Stimulated activated CD4-positive, alpha-beta T cell treated with anti-CD3 and anti-CD28 coated beads, TNF-alpha, amount 100 ng/mL, for 1 hour (primary cell): Measurements from ENCODE around the gene ARSK.
"Not testable (repeated sequence)": the region's sequence is repeated elsewhere in the genome, so short reads cannot be mapped to it uniquely, and the experiment has no call there.

Source experiments
- DNase-seq, 3 donors: peaks; one replicate each; pipeline ENCODE4 v3.0.0-alpha.2; 2020; ENCODE audit warnings: low read depth in 3 of 3, low spot score in 1 of 3

The ARSK gene

DNA sequence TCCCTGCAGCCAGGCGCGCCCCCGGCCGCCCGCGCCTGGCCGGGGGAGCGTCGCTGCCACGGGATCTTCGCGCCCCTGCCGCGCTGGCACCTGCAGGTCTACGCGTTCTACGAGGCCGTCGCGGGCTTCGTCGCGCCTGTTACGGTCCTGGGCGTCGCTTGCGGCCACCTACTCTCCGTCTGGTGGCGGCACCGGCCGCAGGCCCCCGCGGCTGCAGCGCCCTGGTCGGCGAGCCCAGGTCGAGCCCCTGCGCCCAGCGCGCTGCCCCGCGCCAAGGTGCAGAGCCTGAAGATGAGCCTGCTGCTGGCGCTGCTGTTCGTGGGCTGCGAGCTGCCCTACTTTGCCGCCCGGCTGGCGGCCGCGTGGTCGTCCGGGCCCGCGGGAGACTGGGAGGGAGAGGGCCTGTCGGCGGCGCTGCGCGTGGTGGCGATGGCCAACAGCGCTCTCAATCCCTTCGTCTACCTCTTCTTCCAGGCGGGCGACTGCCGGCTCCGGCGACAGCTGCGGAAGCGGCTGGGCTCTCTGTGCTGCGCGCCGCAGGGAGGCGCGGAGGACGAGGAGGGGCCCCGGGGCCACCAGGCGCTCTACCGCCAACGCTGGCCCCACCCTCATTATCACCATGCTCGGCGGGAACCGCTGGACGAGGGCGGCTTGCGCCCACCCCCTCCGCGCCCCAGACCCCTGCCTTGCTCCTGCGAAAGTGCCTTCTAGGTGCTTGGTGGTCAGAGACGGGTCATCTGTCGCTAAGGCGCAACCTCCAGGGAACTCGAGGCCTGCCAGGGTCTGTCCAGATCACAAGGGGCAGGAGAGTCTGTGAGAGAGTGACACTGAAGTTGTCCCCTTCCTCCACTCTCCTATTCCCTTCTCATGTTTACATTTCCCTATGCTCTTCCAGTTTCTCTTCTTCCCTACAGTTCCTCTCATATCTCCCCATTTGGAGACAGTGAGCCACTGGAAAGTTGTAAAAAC is 66.3 kb downstream of the ARSK start:
- peak in 2 of 3 donors; percentile 11 to 37 for DNase-seq

DNA sequence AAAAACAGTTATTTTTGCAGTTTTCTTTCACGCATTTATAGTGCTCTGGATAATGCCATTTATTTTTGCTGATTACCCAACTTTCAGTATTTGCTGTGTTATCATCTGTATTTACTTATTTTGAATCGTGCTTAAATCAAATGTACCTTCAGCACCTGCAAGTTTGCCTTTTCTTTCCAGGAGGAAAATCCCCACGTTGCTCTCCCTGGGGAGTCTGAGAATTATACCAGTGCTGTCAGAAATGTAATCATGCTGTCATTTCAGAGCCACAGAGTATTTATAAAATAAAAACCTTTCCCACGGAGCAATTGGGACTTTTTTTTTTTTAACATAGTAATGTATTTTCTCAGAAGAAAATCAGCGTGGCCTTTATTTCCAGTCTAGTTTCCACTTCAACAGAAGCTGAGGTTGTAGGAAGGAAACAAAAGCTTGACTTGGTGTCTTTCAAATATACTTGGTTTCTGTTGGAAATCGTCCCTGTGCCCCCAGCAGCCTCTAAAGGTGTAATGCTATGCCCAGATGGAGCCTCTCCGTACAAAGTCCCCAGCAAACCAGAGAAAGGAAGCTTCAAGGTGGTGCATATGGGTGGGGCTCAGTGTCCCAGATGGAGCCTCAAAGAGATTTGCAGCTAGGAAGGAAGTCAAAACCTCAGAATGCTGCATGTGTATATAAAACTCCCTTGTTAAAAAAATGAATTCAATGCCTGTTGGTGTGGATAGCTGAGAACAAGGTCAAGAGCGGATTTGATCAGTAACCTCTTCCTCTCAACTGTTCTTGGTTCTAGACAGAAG is 67.1 kb downstream of the ARSK start:
- DNase-seq, result no peak

DNA sequence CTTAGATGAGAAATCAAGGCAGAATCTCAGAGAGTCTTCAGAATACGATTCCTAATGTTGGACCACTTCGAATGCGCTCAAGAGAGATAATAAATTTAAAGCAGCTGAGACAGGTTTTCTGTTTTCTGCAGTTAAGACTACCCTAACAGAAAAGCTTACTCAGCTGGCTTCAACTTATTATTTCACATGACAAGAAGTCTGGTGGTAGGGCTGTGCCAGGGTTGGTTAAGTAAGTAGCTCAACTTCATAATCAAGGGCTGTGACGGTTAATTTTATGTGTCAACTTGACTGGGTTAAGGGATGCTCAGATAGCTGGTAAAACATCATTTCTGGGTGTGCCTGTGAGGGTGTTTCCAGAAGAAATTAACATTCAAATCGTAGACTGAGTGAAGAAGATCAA is 68.8 kb downstream of the ARSK start:
- no peak for DNase-seq

DNA sequence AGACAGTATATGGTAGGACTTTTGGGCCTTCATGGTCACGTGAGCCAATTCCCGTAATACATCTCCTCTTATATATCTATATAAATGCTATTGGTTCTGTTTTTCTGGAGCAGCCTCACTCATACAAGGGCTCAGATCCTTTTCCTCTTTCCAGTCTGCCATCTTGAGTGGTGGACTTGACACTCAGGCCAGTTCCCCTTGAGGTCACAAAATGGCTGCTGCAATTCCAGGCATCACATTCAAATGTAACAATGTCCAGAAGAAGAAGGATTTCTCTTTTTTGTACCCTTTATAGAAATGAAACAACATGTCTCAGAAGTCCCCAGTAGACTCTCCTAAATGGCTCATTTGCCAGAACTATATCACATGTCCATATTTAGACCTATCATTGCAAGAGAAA is 69.5 kb downstream of the ARSK start:
- DNase-seq, result no peak

DNA sequence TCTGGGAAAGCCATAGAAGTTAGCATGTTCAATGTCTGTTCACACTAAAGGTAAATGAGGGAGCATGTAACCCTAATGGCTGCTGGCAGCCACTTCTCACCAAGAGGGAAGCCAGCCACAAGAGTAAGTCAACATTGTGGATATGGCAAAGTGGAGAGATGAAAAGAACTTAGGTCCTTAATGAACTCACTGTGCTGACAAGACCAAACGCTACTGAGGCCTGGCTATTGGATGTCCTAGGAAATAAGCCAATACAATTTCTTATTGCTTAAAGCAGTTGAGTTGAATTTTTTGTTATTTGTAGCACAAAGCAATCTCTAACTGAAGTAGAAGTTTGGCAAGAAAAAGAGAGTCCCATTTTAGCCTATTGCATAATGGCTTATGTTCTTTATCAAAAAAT is 71.8 kb downstream of the ARSK start:
- DNase-seq, result no peak

DNA sequence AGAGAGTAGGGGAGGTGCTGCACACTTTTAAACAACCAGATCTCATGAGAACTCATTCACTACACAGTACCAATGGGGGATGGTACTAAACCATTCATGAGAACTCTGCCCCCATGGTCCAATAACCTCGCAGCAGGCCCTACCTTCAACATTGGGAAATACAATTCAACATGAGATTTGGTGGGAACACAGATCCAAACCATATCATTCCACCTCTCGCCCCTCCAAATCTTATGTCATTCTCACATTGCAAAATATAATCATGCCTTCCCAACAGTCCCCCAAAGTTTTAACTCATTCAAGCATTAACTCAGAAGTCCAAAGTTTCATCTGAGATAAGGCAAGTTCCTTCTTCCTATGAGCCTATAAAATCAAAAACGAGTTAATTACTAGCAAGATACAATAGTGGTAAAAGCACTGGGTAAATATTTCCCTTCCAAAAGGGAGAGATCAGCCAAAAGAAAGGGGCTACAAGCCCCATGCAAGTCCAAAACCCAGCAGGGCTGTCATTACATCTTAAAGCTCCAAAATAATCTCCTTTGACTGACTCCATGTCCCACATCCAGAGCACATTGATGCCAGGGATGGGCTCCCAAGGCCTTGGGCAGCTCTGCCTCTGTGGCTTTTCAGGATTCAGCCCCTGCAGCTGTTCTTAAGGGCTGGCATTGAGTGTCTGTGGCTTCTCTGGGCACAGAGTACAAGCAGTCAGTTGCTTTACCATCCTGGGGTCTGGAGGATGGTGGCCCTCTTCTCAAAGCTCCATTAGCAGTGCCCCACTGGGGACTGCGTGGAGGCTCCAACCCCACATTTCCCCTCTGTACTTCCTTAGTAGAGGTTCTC is 73.3 kb downstream of the ARSK start:
- DNase-seq, result no peak

DNA sequence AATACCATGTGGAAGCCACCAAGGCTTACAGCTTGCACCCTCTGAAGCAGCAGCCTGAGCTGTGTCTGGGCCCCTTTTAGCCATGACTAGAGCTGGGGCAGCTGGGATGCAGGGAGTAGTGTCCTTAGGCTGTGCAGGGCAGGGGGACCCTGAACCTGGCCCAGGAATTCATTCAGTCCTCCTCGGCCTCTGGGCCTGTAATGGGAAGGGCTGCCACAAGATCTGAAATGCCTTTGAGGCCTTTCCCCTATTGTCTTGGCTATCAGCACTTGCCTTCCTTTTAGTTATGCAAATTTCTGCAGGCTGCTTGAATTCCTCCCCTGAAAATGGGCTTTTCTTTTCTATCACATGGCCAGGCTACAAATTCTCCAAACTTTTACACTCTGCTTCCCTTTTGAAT is 74.0 kb downstream of the ARSK start:
- no peak for DNase-seq

DNA sequence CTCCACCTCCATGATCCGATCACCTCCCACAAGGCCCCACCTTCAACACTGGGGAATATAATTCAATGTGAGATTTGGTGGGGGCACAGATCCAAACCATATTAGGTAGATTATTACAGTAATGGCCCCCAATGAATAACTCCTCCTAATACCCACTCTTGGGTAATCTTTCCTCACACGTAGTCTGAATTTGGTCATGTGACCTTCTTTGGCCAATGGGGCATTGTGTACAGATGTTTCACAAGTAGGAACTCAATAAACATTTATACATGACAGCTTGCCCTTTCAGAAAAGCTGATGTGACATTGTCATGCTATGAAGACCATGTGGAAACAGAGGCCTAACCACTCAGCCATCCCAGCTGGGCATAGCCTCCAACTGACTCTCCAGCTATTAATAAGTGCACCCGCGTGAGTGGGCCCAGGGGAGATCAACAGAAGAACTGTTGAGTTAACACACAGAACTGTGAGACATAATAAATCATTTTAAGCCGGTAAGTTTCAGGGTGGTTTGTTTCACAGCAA is 75.6 kb downstream of the ARSK start:
- DNase-seq, result no peak

DNA sequence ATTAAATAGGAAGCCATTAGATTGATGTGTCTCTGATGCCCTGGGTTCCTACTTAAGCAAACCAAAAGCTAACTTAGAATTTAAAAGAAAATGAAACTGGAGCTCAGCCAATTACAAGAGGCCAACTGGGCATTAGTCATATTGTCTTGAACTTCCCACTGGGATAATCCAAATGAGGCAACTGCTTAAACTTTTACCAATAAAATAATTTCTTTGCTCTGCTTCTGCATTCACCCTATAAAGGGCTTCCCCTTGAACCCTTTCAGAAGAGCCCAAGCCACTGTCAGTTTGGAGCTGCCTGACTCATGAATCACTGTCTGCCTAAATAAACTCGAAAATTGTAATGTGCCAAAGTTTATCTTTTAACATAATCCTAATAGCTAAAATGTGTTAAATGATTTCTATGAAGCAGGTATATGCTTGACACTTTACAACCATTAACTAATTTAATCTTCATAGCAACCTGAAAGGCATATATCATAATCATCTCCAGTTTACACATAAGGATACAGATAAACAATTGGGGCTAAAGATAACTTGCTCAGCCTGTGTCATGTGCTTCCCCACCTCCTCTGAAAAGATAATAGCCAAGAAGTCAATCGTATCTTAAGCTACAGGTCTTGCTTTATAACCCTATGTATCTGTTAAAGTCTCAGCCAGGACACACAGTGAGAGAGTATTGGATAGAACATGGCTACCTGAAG is 76.5 kb downstream of the ARSK start:
- no peak for DNase-seq

DNA sequence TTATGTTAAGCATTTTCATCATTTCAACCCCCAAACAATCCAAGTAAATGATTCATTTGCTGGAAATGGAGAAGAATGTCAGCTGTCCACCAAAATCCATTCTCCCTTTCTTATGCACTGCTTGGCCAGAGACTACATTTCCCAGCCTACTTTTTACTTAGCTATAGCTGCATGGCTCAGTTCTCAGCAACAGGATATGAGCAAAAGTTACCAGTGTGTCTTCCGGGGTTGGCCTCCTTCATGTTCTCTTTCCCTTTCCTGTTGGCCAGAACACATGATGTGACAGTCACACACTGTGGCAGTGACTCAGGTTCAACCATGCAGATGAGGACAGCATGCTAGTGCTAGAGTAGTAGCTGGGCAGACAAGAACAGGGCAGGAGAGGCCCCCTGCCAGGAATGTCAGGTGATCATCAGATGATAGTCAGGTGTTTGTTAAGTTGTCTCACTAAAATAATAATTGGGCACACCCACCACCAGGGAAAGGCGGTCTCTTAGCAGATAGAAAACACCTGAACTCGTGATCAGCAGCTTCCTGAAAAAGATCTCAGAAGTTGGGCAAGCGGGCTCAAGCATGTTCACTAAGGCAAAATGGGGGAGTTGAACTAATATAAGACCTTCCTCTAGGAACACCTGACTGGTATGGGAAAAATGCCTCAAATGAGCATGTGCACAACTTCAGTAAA is 77.2 kb downstream of the ARSK start:
- peak; percentile 39 to 42 (median 42) for DNase-seq

DNA sequence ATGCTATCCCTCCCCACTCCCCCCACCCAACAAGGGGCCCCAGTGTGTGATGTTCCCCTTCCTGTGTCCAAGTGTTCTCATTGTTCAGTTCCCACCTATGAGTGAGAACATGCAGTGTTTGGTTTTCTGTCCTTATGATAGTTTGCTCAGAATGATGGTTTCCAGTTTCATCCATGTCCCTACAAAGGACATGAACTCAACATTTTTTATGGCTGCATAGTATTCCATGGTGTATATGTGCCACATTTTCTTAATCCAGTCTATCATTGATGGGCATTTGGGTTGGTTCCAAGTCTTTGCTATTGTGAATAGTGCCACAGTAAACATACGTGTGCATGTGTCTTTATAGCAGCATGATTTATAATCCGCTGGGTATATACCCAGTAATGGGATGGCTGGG is 78.0 kb downstream of the ARSK start:
- not testable (repeated sequence) for DNase-seq

DNA sequence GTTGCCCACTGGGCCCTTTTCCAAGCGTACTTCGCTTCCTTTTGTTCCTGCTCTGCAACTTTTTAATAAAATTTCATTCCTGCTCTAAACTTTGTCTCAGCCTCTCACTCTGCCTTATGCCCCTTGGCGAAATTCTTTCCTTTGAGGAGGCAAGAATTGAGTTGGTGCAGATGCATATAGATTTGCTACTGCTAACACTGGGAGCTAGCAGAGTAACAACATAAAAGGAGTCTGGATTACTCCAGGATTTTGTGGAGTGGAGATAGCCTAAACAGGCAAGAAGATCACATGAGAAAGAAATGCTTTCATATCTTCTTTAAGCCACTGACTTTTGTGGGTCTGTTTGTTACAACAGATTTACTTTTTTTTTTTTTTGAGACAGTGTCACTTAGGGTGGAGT is 78.8 kb downstream of the ARSK start:
- no peak for DNase-seq

DNA sequence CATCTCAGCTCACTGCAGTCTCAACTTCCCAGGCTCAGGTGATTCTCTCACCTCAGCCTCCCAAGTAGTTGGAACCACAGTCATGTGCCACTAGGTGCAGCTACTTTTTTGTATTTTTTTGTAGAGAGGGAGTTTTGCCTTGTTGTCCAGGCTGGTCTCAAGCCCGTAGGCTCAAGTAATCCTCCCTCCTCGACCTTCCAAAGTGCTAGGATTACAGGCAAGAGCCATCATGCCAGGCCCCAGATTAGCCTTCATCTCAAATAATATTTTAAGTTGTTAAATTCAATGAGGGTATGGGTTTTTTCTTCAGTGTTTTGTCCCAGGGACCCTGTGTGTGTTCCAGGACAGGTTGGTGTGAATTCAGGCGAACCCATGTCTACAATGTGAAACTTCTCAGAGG is 79.2 kb downstream of the ARSK start:
- DNase-seq, result no peak

DNA sequence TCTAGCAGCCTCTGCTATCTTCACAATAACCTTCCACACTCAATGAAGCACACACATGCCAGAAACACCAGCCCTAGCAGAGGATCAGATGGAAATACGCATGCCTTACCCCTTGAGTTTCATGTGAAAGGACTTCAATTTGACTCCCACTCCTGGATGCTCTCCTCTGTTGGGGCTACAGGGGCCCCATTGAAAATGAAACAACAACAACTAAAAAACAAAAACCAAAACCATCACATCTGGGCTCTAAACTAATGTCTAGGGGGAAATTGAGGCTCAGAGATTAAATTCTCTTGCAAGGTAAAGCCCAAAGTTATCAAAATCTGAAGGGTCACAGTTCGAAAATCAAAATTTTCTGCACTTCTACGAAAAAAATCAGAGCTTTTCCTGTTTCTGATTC is 83.7 kb downstream of the ARSK start:
- no peak for DNase-seq

DNA sequence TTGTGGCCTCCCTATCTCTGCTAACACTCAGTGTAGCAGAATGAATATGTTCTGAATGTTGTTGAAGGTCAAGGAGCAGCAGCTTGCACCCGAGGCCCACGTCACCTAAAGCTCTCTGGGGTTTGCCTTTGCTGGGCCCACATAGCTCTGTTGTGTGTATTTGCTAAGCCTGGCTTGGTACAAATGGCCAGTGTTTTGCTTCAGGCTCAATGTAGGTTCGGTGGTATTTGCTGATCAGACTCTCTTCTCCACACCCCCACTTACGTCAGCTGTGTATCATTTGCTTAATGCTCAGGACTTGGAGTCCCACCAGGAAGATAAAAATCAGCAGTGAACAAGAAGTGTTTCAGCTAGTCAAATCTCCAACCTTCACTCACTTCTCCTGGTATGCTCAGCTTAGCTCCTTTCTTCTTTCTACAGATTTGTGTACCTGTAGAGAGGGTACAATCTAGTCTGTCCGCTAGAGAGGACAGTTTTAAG is 86.9 kb downstream of the ARSK start:
- no peak for DNase-seq

DNA sequence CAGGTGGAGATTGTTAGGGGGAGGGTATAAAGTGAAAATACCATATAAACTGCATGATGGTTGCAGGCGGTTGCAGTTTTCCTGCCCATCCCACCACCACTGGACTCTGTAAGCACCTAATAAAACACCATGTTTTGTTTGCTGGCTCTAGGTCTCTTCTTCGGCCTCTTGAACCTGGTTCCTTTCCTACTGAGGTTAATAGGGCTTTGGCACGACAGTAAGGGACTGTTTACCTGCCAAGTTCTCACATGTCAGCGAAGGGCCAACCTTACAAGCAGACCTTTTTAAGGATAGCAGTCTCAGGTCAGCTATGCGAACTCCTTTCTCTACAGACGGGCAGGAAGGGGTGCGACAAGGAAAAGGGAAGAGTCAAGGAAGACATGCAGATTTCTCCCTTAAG is 88.3 kb downstream of the ARSK start:
- DNase-seq, result no peak

DNA sequence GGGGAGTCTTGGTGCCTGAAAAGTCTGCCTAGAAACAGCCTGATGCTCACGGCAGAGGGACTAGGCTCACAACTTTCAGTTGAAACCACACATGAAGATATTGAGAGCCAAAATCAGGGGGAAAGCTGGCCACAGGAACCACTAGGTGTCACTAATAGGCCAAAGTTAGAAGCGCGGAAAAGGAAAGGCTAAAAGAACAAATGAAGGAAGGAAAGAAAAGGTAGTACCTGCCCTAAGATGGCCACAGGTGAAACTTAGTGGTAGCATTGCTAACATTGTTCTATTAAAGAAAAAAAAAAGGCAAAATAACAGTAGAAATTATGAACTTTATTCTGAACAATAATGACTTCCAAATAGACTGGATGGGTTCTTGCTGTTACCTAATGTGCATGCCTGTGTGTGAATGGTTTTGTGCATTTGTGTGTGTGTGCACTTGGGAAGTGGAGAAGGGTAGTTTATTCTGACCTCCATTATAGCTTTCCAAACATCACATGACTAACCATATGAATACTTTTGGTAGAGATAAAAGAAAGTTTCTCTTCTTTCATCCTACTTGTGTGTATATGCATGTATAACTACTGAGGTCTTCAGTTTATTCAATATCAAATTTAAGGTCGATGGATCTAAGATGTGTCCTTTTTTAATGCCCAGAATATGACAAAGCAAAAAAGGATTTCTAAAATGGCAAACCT is 89.6 kb downstream of the ARSK start:
- no peak for DNase-seq

DNA sequence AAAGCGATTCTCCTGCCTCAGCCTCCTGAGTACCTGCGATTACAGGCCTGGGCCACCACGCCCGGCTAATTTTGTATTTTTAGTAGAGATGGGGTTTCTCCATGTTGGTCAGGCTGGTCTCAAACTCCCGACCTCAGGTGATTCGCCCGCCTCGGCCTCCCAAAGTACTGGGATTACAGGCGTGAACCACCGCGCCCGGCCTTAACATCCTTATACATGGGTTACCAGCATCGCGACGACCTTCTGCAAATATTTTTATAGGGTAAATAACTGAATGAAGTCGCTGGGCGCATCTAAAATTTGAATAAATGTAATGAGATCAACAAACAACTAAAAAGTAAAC is 91.3 kb downstream of the ARSK start:
- not testable (repeated sequence) for DNase-seq
